C4-2B (cell line): ENCODE measurements around the gene METAP1D.

Experiments
- ZFX ChIP-seq: fragments of 450-650 bp; IDR thresholded peaks from 2 replicates; pipeline ENCODE4 v1.6.1; 2017
- TF ChIP-seq, protein P1 (sequence below): fragments of 450-650 bp; conservative IDR thresholded peaks from 2 replicates; pipeline ENCODE4 v1.5.1; 2017; ENCODE audit warnings: mild to moderate bottlenecking

DNA sequence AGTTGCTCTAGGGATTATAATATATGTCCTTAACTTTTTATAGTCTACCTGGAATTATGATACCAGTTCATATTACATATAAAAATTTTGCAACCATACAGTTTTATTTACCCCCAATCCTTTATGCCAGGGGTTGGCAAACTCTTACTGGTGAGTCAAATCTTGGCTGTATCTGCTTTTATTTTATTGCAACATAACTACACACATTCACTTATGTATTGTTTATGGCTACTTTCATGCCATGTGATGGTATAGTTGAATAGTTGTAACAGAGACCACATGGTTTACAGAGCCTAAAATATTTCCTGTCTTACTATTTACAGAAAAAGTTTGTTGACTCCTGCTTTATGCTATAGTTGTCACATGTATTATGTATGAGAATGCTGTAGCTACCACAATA, 128.7 kb downstream of the METAP1D start:
- TF ChIP-seq, protein P1, sequence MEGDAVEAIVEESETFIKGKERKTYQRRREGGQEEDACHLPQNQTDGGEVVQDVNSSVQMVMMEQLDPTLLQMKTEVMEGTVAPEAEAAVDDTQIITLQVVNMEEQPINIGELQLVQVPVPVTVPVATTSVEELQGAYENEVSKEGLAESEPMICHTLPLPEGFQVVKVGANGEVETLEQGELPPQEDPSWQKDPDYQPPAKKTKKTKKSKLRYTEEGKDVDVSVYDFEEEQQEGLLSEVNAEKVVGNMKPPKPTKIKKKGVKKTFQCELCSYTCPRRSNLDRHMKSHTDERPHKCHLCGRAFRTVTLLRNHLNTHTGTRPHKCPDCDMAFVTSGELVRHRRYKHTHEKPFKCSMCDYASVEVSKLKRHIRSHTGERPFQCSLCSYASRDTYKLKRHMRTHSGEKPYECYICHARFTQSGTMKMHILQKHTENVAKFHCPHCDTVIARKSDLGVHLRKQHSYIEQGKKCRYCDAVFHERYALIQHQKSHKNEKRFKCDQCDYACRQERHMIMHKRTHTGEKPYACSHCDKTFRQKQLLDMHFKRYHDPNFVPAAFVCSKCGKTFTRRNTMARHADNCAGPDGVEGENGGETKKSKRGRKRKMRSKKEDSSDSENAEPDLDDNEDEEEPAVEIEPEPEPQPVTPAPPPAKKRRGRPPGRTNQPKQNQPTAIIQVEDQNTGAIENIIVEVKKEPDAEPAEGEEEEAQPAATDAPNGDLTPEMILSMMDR, result no peak
- no peak for TF ChIP-seq ZFX
